ENCODE results near the gene RAB29. TPM values are rescaled to one million over a fixed set of nuclear protein-coding genes. Genes with fewer than 3 reads are reported as not detected.

RAB29 gene
- total and polyA plus RNA-seq, 2 donors (not counting 1 experiment from before 2014, with no cell fraction given): 34.5 to 35.2 TPM

DNA sequence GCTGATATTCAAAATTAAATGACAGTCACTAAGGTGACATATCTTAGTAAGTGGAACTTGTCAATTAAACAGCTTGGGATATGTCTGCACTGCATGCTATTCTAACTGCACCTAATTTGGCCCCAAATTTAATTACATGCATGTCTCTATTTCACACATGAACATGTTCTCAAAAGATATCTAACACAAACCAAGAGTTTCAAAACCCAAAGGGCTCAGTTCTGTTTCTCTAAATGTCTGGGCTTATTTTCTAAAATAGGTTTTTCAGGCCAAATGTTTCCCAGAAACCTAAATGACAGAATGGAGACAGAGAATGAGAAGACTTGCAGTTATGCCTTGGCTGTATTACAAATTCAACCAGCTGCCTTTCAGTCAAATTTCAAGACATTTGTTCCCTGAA is 11.3 kb downstream of the RAB29 start:
- no peak for TF ChIP-seq CTCF (conservative IDR thresholded peaks at IDR 0.05 in 1 of 2, IDR thresholded peaks at IDR 0.05 in 1 of 2; ENCODE audit: low read depth in 1 of 2, low read length in 2 of 2)
- no peak for TF ChIP-seq EZH2 (IDR thresholded peaks at IDR 0.05; ENCODE audit: low read length, missing control alignments)
- DNase-seq (ENCODE audit: low read depth in 2 of 2): no peak

DNA sequence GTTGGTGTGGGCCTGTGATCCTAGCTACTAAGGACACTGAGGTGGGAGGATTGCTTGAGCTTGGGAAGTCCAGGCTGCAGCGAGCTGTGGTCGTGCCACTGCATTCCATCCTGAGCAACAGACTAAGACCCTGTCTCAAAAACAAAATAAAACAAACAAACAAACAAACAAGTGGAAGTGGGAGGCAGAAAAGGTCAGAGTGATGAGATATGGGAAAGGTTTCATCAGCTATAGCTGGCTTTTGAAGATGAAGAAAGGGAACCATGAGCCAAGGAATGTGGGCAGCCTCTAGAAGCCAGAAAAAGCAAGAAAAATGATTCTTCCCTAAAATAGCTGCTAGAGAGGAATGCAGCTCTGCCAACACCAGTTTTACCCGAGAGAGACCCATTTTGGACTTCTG is 14.7 kb downstream of the RAB29 start:
- H2AFZ ChIP-seq (ENCODE audit: low read length): no peak overlapping the region
- no peaks in the 10 kb centered on the region for H4K20me1 ChIP-seq (ENCODE audit: control insufficient read depth, extremely low read depth, insufficient read depth, low read length)
- H3K79me2 ChIP-seq (ENCODE audit: control insufficient read depth, insufficient read depth, low read length): no peaks in the 10 kb centered on the region
- H3K27me3 ChIP-seq (ENCODE audit: control insufficient read depth, insufficient read depth, low read length): no peaks in the 10 kb centered on the region
- no peak overlapping the region for H3K4me2 ChIP-seq (ENCODE audit: extremely low read depth, insufficient read depth, low read length)
- TF ChIP-seq CTCF (conservative IDR thresholded peaks at IDR 0.05 in 1 of 2, IDR thresholded peaks at IDR 0.05 in 1 of 2; ENCODE audit: low read depth in 1 of 2, low read length in 2 of 2): no peak
- no peak for TF ChIP-seq EZH2 (IDR thresholded peaks at IDR 0.05; ENCODE audit: low read length, missing control alignments)
- no peak overlapping the region for H3K4me3 ChIP-seq (replicated peaks in 1 of 4; ENCODE audit: control extremely low read depth in 1 of 4, insufficient read depth in 1 of 4, low read depth in 3 of 4, low read length in 4 of 4)
- no peak for DNase-seq (ENCODE audit: low read depth in 2 of 2)
- no peaks in the 10 kb centered on the region for H3K9me3 ChIP-seq (ENCODE audit: control insufficient read depth, insufficient read depth, low read depth, low read length)
- no peaks in the 10 kb centered on the region for H3K4me1 ChIP-seq (ENCODE audit: control insufficient read depth, extremely low read depth, insufficient read depth, low read length)
- no peak overlapping the region for H3K9ac ChIP-seq (ENCODE audit: insufficient read depth, low read length)
- no peak overlapping the region for H3K27ac ChIP-seq (ENCODE audit: insufficient read depth, low read length)
- no peaks in the 10 kb centered on the region for H3K36me3 ChIP-seq (ENCODE audit: control insufficient read depth, insufficient read depth, low read length)

More for the DNA sequence above, 11.3 kb downstream of the RAB29 start:
- Histone ChIP-seq H3K27ac (ENCODE audit: insufficient read depth, low read length) (no peak overlapping the region), H3K27me3 (ENCODE audit: control insufficient read depth, insufficient read depth, low read length) (no peaks in the 10 kb centered on the region), H3K4me2 (ENCODE audit: extremely low read depth, insufficient read depth, low read length) (no peak overlapping the region), H3K9ac (ENCODE audit: insufficient read depth, low read length) (no peak overlapping the region), H3K4me1 (ENCODE audit: control insufficient read depth, extremely low read depth, insufficient read depth, low read length) (peaks cover under 1% of the 10 kb centered on the region), H2AFZ (ENCODE audit: low read length) (no peak overlapping the region), H3K79me2 (ENCODE audit: control insufficient read depth, insufficient read depth, low read length) (no peaks in the 10 kb centered on the region), H3K36me3 (ENCODE audit: control insufficient read depth, insufficient read depth, low read length) (no peaks in the 10 kb centered on the region), H4K20me1 (ENCODE audit: control insufficient read depth, extremely low read depth, insufficient read depth, low read length) (no peaks in the 10 kb centered on the region), H3K9me3 (ENCODE audit: control insufficient read depth, insufficient read depth, low read depth, low read length) (no peaks in the 10 kb centered on the region), H3K4me3 (replicated peaks in 1 of 4; ENCODE audit: control extremely low read depth in 1 of 4, insufficient read depth in 1 of 4, low read depth in 3 of 4, low read length in 4 of 4) (no peak overlapping the region)

DNA sequence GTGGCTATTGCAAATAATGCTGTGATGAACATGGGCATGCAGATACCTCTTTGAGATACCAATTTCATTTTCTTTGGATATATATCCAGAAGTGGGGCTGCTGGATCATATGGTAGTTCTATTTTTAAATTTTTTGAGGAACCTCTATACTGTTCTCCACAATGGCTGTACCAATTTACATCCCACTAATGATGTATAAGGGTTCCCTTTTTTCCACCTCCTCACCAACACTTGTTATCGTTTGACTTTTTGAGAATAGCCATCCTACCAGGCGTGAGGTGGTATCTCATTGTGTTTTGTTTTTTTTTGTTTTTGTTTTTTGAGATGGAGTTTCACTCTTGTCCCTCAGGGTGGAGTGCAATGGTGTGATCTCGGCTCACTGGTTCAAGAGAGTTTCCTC is 18.7 kb downstream of the RAB29 start:
- Histone ChIP-seq H3K9ac (ENCODE audit: insufficient read depth, low read length) (no peak overlapping the region), H3K4me2 (ENCODE audit: extremely low read depth, insufficient read depth, low read length) (no peak overlapping the region), H3K36me3 (ENCODE audit: control insufficient read depth, insufficient read depth, low read length) (no peaks in the 10 kb centered on the region), H4K20me1 (ENCODE audit: control insufficient read depth, extremely low read depth, insufficient read depth, low read length) (no peaks in the 10 kb centered on the region), H3K4me3 (replicated peaks in 1 of 4; ENCODE audit: control extremely low read depth in 1 of 4, insufficient read depth in 1 of 4, low read depth in 3 of 4, low read length in 4 of 4) (no peak overlapping the region), H2AFZ (ENCODE audit: low read length) (no peak overlapping the region), H3K27ac (ENCODE audit: insufficient read depth, low read length) (no peak overlapping the region), H3K9me3 (ENCODE audit: control insufficient read depth, insufficient read depth, low read depth, low read length) (no peaks in the 10 kb centered on the region), H3K4me1 (ENCODE audit: control insufficient read depth, extremely low read depth, insufficient read depth, low read length) (no peaks in the 10 kb centered on the region), H3K27me3 (ENCODE audit: control insufficient read depth, insufficient read depth, low read length) (no peaks in the 10 kb centered on the region), H3K79me2 (ENCODE audit: control insufficient read depth, insufficient read depth, low read length) (no peaks in the 10 kb centered on the region)
- TF ChIP-seq CTCF (conservative IDR thresholded peaks at IDR 0.05 in 1 of 2, IDR thresholded peaks at IDR 0.05 in 1 of 2; ENCODE audit: low read depth in 1 of 2, low read length in 2 of 2) (no peak), EZH2 (IDR thresholded peaks at IDR 0.05; ENCODE audit: low read length, missing control alignments) (no peak)
- no peak for DNase-seq (ENCODE audit: low read depth in 2 of 2)
